CD14-positive monocyte (primary cell): Measurements from ENCODE around the gene SPRR2E. TPM values are rescaled to one million over a fixed set of nuclear protein-coding genes. Genes with fewer than 3 reads are reported as not detected.

Experiments used
- DNase-seq, 3 donors: peaks; one replicate each; pipeline ENCODE4 v3.0.0-alpha.2; 2011 to 2022
- H2AFZ ChIP-seq: 2 replicates; pipeline ENCODE4 v1.6.0; 2012; ENCODE audit warnings: mild to moderate bottlenecking, low read depth, low read length, inconsistent platforms; ENCODE audit not compliant: insufficient read depth, poor library complexity, severe bottlenecking
- H3K27ac ChIP-seq, 2 donors: 1 replicate in 1 of 2; 2 replicates in 1 of 2; pipeline ENCODE4 v1.5.1; 2012 to 2013; ENCODE audit warnings: low read length in 2 of 2, control low read depth in 1 of 2, inconsistent platforms in 1 of 2, low read depth in 1 of 2, mild to moderate bottlenecking in 1 of 2
- H3K27me3 ChIP-seq, 2 donors: one replicate each; pipeline versions ENCODE4 v1.6.0 to v1.6.1; 2011 to 2013; ENCODE audit warnings: low read length in 2 of 2; ENCODE audit not compliant: control insufficient read depth in 2 of 2, insufficient read depth in 2 of 2
- H3K36me3 ChIP-seq, 2 donors: replicated peaks in 1 of 2; 1 replicate in 1 of 2; 2 replicates in 1 of 2; pipeline versions ENCODE4 v1.5.1 to v1.6.1; 2012 to 2013; ENCODE audit warnings: low read length in 2 of 2, control low read depth in 1 of 2, inconsistent platforms in 1 of 2, mild to moderate bottlenecking in 1 of 2; ENCODE audit not compliant: insufficient read depth in 2 of 2, control insufficient read depth in 1 of 2
- H3K4me1 ChIP-seq, 2 donors: 1 replicate in 1 of 2; 2 replicates in 1 of 2; pipeline versions ENCODE4 v1.5.1 to v1.6.1; 2012 to 2013; ENCODE audit warnings: low read length in 2 of 2, control low read depth in 1 of 2, inconsistent platforms in 1 of 2, mild to moderate bottlenecking in 1 of 2, moderate library complexity in 1 of 2; ENCODE audit not compliant: insufficient read depth in 2 of 2, control insufficient read depth in 1 of 2
- H3K4me2 ChIP-seq: replicated peaks from 2 replicates; pipeline ENCODE3; 2012; ENCODE audit warnings: low read length, moderate library complexity, mild to moderate bottlenecking; ENCODE audit not compliant: poor library complexity, severe bottlenecking; ENCODE audit errors: extremely low read depth
- H3K4me3 ChIP-seq, 3 experiments: fragments of 200-600 bp in 1 of 3; sonication (generic) in 1 of 3; replicated peaks in 1 of 3; 1 replicate in 2 of 3; 2 replicates in 1 of 3; pipeline ENCODE4 v1.5.1; 2011 to 2013; ENCODE audit warnings: low read length in 3 of 3, mild to moderate bottlenecking in 3 of 3, control low read depth in 2 of 3, low read depth in 2 of 3, inconsistent platforms in 1 of 3, moderate library complexity in 1 of 3
- H3K79me2 ChIP-seq: 2 replicates; pipeline ENCODE4 v1.6.0; 2012; ENCODE audit warnings: mild to moderate bottlenecking, control low read depth, inconsistent platforms, low read length, moderate library complexity; ENCODE audit not compliant: insufficient read depth
- H3K9ac ChIP-seq: 2 replicates; pipeline ENCODE4 v1.6.0; 2017; ENCODE audit warnings: low read length, mild to moderate bottlenecking; ENCODE audit not compliant: insufficient read depth, poor library complexity, severe bottlenecking
- H3K9me3 ChIP-seq, 2 donors: replicated peaks in 1 of 2; 1 replicate in 1 of 2; 2 replicates in 1 of 2; pipeline versions ENCODE4 v1.5.1 to v1.6.1; 2012 to 2013; ENCODE audit warnings: low read length in 2 of 2, control low read depth in 1 of 2; ENCODE audit not compliant: control insufficient read depth in 1 of 2, insufficient read depth in 1 of 2
- H4K20me1 ChIP-seq: 2 replicates; pipeline ENCODE4 v1.6.0; 2012; ENCODE audit warnings: mild to moderate bottlenecking, low read length, control low read depth, moderate library complexity; ENCODE audit not compliant: insufficient read depth
- H3K27ac Mint-ChIP-seq, 7 donors: one replicate each; pipeline ENCODE4 v1.8.0; 2020; ENCODE audit warnings: mild to moderate bottlenecking in 7 of 7, mixed read lengths in 7 of 7, moderate library complexity in 6 of 7, inconsistent platforms in 2 of 7
- H3K27me3 Mint-ChIP-seq, 3 donors: one replicate each; pipeline ENCODE4 v1.8.0; 2021 to 2022; ENCODE audit warnings: low read depth in 3 of 3, mild to moderate bottlenecking in 3 of 3, mixed read lengths in 3 of 3, moderate library complexity in 3 of 3, inconsistent platforms in 1 of 3
- H3K36me3 Mint-ChIP-seq, 2 donors: one replicate each; pipeline ENCODE4 v1.8.0; 2020; ENCODE audit warnings: mixed read lengths in 2 of 2, inconsistent platforms in 1 of 2, mild to moderate bottlenecking in 1 of 2
- H3K4me1 Mint-ChIP-seq: one replicate; pipeline ENCODE4 v1.8.0; 2020; ENCODE audit warnings: mild to moderate bottlenecking, mixed read lengths
- H3K4me3 Mint-ChIP-seq, 2 donors: one replicate each; pipeline ENCODE4 v1.8.0; 2020; ENCODE audit warnings: mild to moderate bottlenecking in 2 of 2, mixed read lengths in 2 of 2, moderate library complexity in 1 of 2
- H3K9me3 Mint-ChIP-seq, 7 donors: one replicate each; pipeline ENCODE4 v1.8.0; 2020 to 2022; ENCODE audit warnings: mixed read lengths in 7 of 7, mild to moderate bottlenecking in 6 of 7, moderate library complexity in 6 of 7, inconsistent platforms in 2 of 7
- CTCF ChIP-seq: fragments of 200-600 bp; IDR thresholded peaks from one replicate; pipeline ENCODE4 v1.8.0; 2022; ENCODE audit warnings: antibody characterized with exemption, mild to moderate bottlenecking
- WGBS: methylation state at CpG from one replicate; pipeline ENCODE4 v1.1.5; 2013; ENCODE audit warnings: missing lambda C conversion rate; ENCODE audit not compliant: insufficient coverage; 5-methylcytosine and 5-hydroxymethylcytosine counted together
- intact Hi-C, 2 donors: fragments of 100-400 bp; cut with micrococcal nuclease; formaldehyde crosslinking; loops; one replicate each; pipeline versions ENCODE4 v1.15.0 to v1.15.1; 2023
- polyA plus RNA-seq, 3 donors: library from polyadenylated mRNA; depleted of rRNA in 1 of 3; unstranded in 2 of 3; stranded (reverse) in 1 of 3; fragments of 300-500 nt in 2 of 3; fragments of >200 nt in 1 of 3; fragmentation: Illumina TruSeq in 2 of 3; gene quantifications; 1 replicate in 2 of 3; 2 replicates in 1 of 3; pipeline ENCODE4 v1.2.3, GENCODE V29; 2012 to 2021
- small RNA-seq: library from RNA; depleted of rRNA; stranded (forward); fragments of <200 nt; gene quantifications from one replicate; pipeline ENCODE3, GENCODE V24; 2012; ENCODE audit warnings: low read depth; ENCODE audit not compliant: insufficient read length

SPRR2E gene
- polyA plus RNA-seq, 3 donors = not detected

- H3K36me3 Mint-ChIP-seq = no peaks in the 10 kb centered on the region
- intact Hi-C loops = no loop called here
- TF ChIP-seq CTCF = no peak
- H3K4me2 ChIP-seq = no peak overlapping the region
- no peak overlapping the region for H2AFZ ChIP-seq
- H3K9me3 ChIP-seq = no peaks in the 10 kb centered on the region
- peaks cover 2 to 5% of the 10 kb centered on the region in 2 donors for H3K27me3 ChIP-seq
- H3K79me2 ChIP-seq = no peaks in the 10 kb centered on the region
- H4K20me1 ChIP-seq = no peaks in the 10 kb centered on the region
- no peak overlapping the region for H3K27ac ChIP-seq
- no peak overlapping the region for H3K27ac Mint-ChIP-seq
- no peak overlapping the region for H3K4me3 ChIP-seq
- H3K27me3 Mint-ChIP-seq = peaks cover 6 to 26% (median 8%) of the 10 kb centered on the region in 3 donors
- H3K4me1 ChIP-seq = no peaks in the 10 kb centered on the region
- DNase-seq = no peak
- no peak overlapping the region for H3K4me3 Mint-ChIP-seq
- 83% methylated on average over 2 of the region's 2 CpGs for WGBS
- H3K9ac ChIP-seq = no peak overlapping the region
- H3K36me3 ChIP-seq = no peaks in the 10 kb centered on the region
- peaks cover 2 to 10% (median 5%) of the 10 kb centered on the region in 7 donors for H3K9me3 Mint-ChIP-seq
- no peaks in the 10 kb centered on the region for H3K4me1 Mint-ChIP-seq
Observed at GRCh38 chr1:153049211-153049610, 45.1 kb downstream of the SPRR2E start.

Small RNA genes lying within 50 kb of the gene (small RNA-seq; reads per million reads assigned to genes)
- gene SPRR2C = not detected

Other genes with a start within 250 kb of the SPRR2E start
- not detected for gene LCE7A, start 234.5 kb downstream of the SPRR2E start, polyA plus RNA-seq
- not detected for gene SMCP, start 216.2 kb downstream of the SPRR2E start, polyA plus RNA-seq
- not detected for gene IVL, start 186.0 kb downstream of the SPRR2E start, polyA plus RNA-seq
- not detected for gene SPRR5, start 147.3 kb downstream of the SPRR2E start, polyA plus RNA-seq
- gene SPRR4, start 123.9 kb downstream of the SPRR2E start, polyA plus RNA-seq = not detected
- not detected for gene SPRR1A, start 110.4 kb downstream of the SPRR2E start, polyA plus RNA-seq
- gene SPRR3, start 92.8 kb downstream of the SPRR2E start, polyA plus RNA-seq = not detected
- not detected for gene SPRR1B, start 63.3 kb downstream of the SPRR2E start, polyA plus RNA-seq
- not detected for gene SPRR2D, start 53.4 kb downstream of the SPRR2E start, polyA plus RNA-seq
- not detected for gene SPRR2A, start 37.0 kb downstream of the SPRR2E start, polyA plus RNA-seq
- not detected for gene SPRR2B, start 22.9 kb downstream of the SPRR2E start, polyA plus RNA-seq
- not detected for gene SPRR2F, start 19.0 kb upstream of the SPRR2E start, polyA plus RNA-seq
- gene SPRR2G, start 56.4 kb upstream of the SPRR2E start, polyA plus RNA-seq = not detected
- gene LELP1, start 108.9 kb upstream of the SPRR2E start, polyA plus RNA-seq = not detected
- gene PRR9, start 123.1 kb upstream of the SPRR2E start, polyA plus RNA-seq = not detected
- not detected for gene LORICRIN, start 165.2 kb upstream of the SPRR2E start, polyA plus RNA-seq
- not detected for gene PGLYRP3, start 218.4 kb upstream of the SPRR2E start, polyA plus RNA-seq